HG03135 (cell line): Measurements from ENCODE around the gene RANBP9.

ENCODE experiments used
- ATAC-seq: cut with Tn5 transposase; IDR thresholded peaks from one replicate; pipeline ENCODE4 v1.9.1; 2021; ENCODE audit warnings: mild to moderate bottlenecking, moderate library complexity; ENCODE audit not compliant: unreplicated experiment

The RANBP9 gene

GRCh38 chr6:13572951-13573654, 138.5 kb downstream of the RANBP9 start:
- no peak for ATAC-seq

- no peak for ATAC-seq
Measured at GRCh38 chr6:13572240-13572639, 139.4 kb downstream of the RANBP9 start.
